H1 (cell line): ENCODE results near the gene SMARCC2. TPM values are rescaled to one million over a fixed set of nuclear protein-coding genes. Genes with fewer than 3 reads are reported as not detected.

Experiments used
- EP300 ChIP-seq, 2 experiments: IDR thresholded peaks; 1 replicate in 1 of 2; 2 replicates in 1 of 2; pipeline ENCODE4 v1.6.1; 2011 to 2012; ENCODE audit warnings: low read depth in 2 of 2, low read length in 2 of 2, mild to moderate bottlenecking in 2 of 2, borderline replicate concordance in 1 of 2, inconsistent platforms in 1 of 2, moderate library complexity in 1 of 2
- POU5F1 ChIP-seq: IDR thresholded peaks from 2 replicates; pipeline ENCODE4 v1.6.1; 2011; ENCODE audit warnings: low read depth, mild to moderate bottlenecking, low read length, moderate library complexity
- SRF ChIP-seq: IDR thresholded peaks from 2 replicates; pipeline ENCODE4 v1.6.1; 2011; ENCODE audit warnings: mild to moderate bottlenecking, low read depth, low read length, moderate library complexity
- polyA plus RNA-seq, 7 experiments: library from polyadenylated mRNA; depleted of rRNA in 3 of 7; stranded (reverse) in 5 of 7; unstranded in 2 of 7; fragments of >200 nt in 5 of 7; fragments of 200-250 nt in 2 of 7; gene quantifications; 1 replicate in 5 of 7; 2 replicates in 1 of 7; 4 replicates in 1 of 7; pipeline versions ENCODE4 v1.2.1 to v1.2.3, GENCODE V29; 2011 to 2013; ENCODE audit warnings: missing spikeins in 2 of 7, mixed read lengths in 2 of 7
- total RNA-seq: library from RNA; stranded (reverse); fragmentation: NEBNext Ultra II Directional; extraction: Animal tissue kit (Norgen Biotek cat#: 25700); gene quantifications from 2 replicates; pipeline ENCODE4 v1.2.1, GENCODE V29; 2021

Gene SMARCC2
- total and polyA plus RNA-seq, 2 of the 8 experiments (the other 6 are each of a cell fraction or from before 2014, with no cell fraction given): 33.9 to 78.5 TPM

DNA sequence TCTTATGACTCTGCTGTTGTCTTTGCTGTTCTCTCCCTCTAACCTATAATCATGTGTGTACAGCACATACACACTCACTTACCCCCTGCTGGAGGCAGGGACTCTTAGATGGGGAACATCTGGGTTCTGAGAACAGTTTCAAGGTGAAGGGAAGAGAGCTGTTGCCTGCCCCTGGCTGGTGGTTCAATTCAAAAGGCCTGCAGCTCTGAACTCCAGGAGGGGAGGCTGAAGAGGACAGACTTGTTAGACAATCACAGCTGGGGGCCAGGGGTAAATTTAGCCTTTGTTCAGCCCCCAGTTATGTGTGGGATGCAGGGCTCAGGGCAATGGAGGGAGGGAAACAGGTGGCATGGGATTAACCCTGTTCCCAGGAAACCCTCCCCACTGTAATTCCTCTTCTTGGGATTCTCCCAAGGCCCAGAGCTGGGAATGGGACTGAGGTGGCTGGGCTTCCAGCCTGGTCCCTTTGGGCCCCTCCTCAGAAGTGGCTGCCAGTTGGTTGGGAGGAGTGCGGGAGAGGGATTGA lies 35.0 kb downstream of the SMARCC2 start (continued):
- TF ChIP-seq EP300 (IDR thresholded peaks at IDR 0.05; ENCODE audit: borderline replicate concordance in 1 of 2, low read depth in 2 of 2, low read length in 2 of 2) (no peak), POU5F1 (no peak), SRF (no peak)
